ENCODE results near the gene BTBD1. TPM values are rescaled to one million over a fixed set of nuclear protein-coding genes. Genes with fewer than 3 reads are reported as not detected.

Gene BTBD1
- total RNA-seq (2021) (56.7 and 58.3 TPM in 2 replicates), Bru-seq, nascent RNA (percentile 90 among the genes with signal in this experiment), BruChase-seq, experiment 1, labeled RNA remaining after a 2-hour chase (percentile 83 among the genes with signal in this experiment), BruChase-seq, experiment 2, labeled RNA remaining after a 6-hour chase (percentile 90 among the genes with signal in this experiment)
- long read RNA-seq, transcript BTBD1-202 (7 exons, 1,467 nt) = minor isoform, 8 of 282 reads
- long read RNA-seq, transcript BTBD1-201 (8 exons, 3,297 nt) = major isoform, 250 of 282 reads
- long read RNA-seq, partial matches to known transcripts = 5 of 282 reads
- long read RNA-seq, other reads (novel, unspliced or antisense) = 19 of 282 reads

DNA sequence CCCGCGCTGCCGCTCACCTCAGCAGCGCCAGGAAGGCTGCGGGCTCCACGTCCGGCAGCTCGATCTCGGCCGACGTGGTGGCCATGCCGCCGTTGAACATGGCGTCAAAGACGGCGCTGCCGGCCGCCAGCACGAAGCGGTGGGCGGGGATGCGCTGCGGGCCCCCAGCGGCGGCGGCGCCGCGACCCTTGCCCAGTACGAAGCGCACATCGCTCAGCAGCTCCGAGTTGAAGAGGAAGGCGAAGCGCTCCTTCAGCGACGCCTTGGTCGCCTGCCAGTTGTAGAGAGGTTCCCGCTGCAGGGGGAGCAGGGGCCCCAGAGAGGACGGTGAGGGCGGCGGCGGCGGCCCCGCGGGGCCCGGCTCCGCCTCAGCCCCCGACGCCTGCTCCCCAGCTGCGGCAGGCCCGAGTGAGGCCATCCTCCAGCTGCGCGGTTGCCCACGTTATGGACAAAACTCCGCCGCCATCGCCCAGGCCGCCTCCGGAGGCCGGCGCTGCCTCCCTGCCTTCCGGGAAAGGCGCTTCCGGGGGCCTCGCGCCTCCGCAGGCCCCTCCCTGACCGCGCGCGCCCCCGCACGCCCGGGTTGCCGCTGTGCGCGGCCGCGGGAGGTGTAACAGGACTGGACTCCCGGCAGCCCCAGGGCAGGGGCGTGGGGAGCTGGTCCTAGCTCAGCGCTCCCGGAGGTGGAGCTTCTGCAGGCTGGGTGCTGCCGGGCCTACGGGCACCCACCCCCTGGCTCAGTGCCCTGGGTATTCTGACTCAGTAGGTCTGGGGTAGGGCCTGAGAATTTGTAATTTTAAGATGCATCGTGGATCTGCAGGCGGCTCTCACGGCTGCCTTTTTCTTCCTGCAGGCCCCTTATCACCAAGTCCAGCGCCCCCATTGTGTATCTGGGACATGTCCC is at the start of gene BTBD1:
TSS of gene BTBD1 (minus strand) at position 519 of the 904 bp plus-strand sequence. CDS start at position 418, 101 bp downstream.
- no TSS peak for BruUV-seq (replicated peaks)
- POLR2A ChIA-PET (ENCODE audit: low non-redundant PET) = interaction anchor here (0.7 kb wide), 1 partner anchor 11 kb away, joined by 6 read pairs; no protein-coding TSS in a partner anchor

DNA sequence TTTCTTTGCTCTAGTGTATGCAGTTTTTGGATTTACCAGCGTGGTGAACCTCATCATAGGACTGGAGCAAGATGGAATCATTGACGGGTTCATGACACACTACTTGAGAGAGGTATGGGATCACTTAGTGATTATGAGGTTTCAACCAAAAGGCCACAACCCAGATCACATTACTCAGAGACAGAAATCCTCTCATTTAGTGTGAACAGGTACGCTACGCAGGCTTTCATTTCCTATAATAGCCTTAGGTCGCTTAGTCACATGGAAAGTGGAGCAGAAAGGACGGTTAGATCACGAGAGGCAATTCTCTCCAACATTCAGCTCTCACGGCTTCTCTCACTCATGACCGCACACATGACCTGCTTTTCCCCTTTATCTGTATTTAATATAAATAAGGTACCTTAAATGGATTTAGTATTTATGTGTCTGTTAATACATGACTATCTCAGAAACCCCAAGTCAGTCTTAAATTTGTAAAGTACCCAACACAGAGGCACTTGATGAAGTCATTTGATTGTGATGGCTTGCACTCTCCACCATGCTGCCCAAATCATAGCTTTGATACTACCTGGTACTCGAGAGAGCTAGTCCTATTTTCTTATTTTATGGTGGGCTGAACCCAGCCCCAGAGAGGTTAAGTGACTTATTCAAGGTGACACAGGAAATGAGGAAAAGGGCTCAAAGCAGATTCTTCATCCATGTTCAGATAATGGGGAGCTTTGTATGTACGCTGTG is 48.9 kb upstream of the BTBD1 start:
- Histone ChIP-seq H3K4me1 (ENCODE audit: insufficient read depth, low read length, poor library complexity, severe bottlenecking) (no peaks in the 10 kb centered on the region), H3K27ac (ENCODE audit: low read depth, low read length, poor library complexity, severe bottlenecking) (no peak overlapping the region), H3K36me3 (ENCODE audit: insufficient read depth, low read length, poor library complexity, severe bottlenecking) (no peaks in the 10 kb centered on the region), H3K9me3 (ENCODE audit: low read depth, low read length, poor library complexity, severe bottlenecking) (no peaks in the 10 kb centered on the region), H3K27me3 (replicated peaks; ENCODE audit: insufficient read depth, low read depth, low read length, poor library complexity) (no peaks in the 10 kb centered on the region), H3K4me3 (ENCODE audit: low read depth, low read length, poor library complexity, severe bottlenecking) (no peak overlapping the region)
- TF ChIP-seq EZH2 (IDR thresholded peaks at IDR 0.05; ENCODE audit: borderline replicate concordance, low read depth, low read length, poor library complexity, severe bottlenecking) = no peak
- TF ChIP-seq, protein P1, sequence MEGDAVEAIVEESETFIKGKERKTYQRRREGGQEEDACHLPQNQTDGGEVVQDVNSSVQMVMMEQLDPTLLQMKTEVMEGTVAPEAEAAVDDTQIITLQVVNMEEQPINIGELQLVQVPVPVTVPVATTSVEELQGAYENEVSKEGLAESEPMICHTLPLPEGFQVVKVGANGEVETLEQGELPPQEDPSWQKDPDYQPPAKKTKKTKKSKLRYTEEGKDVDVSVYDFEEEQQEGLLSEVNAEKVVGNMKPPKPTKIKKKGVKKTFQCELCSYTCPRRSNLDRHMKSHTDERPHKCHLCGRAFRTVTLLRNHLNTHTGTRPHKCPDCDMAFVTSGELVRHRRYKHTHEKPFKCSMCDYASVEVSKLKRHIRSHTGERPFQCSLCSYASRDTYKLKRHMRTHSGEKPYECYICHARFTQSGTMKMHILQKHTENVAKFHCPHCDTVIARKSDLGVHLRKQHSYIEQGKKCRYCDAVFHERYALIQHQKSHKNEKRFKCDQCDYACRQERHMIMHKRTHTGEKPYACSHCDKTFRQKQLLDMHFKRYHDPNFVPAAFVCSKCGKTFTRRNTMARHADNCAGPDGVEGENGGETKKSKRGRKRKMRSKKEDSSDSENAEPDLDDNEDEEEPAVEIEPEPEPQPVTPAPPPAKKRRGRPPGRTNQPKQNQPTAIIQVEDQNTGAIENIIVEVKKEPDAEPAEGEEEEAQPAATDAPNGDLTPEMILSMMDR (conservative IDR thresholded peaks at IDR 0.05; ENCODE audit: low read depth, low read length) = no peak
- intact Hi-C loops (cut with micrococcal nuclease; ENCODE audit: unreplicated experiment) = no loop called here
- DNase-seq (ENCODE audit: low spot score) = no peak
- ChIA-PET POLR2A (ENCODE audit: low non-redundant PET) (no interaction called here), CTCF (no interaction called here)
- no TSS peak for BruUV-seq (replicated peaks)

More for the DNA sequence above, at the start of gene BTBD1:
- DNase-seq (ENCODE audit: low spot score) = peak; percentile 90
- Histone ChIP-seq H3K27ac (ENCODE audit: low read depth, low read length, poor library complexity, severe bottlenecking) (peak within 1 kb of the TSS; percentile 91), H3K9me3 (ENCODE audit: low read depth, low read length, poor library complexity, severe bottlenecking) (no peaks in the 10 kb centered on the region), H3K4me3 (ENCODE audit: low read depth, low read length, poor library complexity, severe bottlenecking) (peak within 1 kb of the TSS; percentile 95), H3K4me1 (ENCODE audit: insufficient read depth, low read length, poor library complexity, severe bottlenecking) (peaks cover 35% of the 10 kb centered on the region), H3K36me3 (ENCODE audit: insufficient read depth, low read length, poor library complexity, severe bottlenecking) (no peaks in the 10 kb centered on the region), H3K27me3 (replicated peaks; ENCODE audit: insufficient read depth, low read depth, low read length, poor library complexity) (no peaks in the 10 kb centered on the region)
- TF ChIP-seq, protein P1 (conservative IDR thresholded peaks at IDR 0.05; ENCODE audit: low read depth, low read length) = 0 out of 2 replicates have a peak, but pooled peaks have one; percentile 8
- no peak for TF ChIP-seq EZH2 (IDR thresholded peaks at IDR 0.05; ENCODE audit: borderline replicate concordance, low read depth, low read length, poor library complexity, severe bottlenecking)
- CTCF ChIA-PET = no interaction called here
- intact Hi-C loops (cut with micrococcal nuclease; ENCODE audit: unreplicated experiment) = no loop called here

GRCh38 chr15:83115410-83115809 is 48.4 kb upstream of the BTBD1 start:
- ChIA-PET CTCF (no interaction called here), POLR2A (ENCODE audit: low non-redundant PET) (no interaction called here)
- H3K36me3 ChIP-seq (ENCODE audit: insufficient read depth, low read length, poor library complexity, severe bottlenecking) = no peaks in the 10 kb centered on the region
- no TSS peak for BruUV-seq (replicated peaks)
- no peak for TF ChIP-seq EZH2 (IDR thresholded peaks at IDR 0.05; ENCODE audit: borderline replicate concordance, low read depth, low read length, poor library complexity, severe bottlenecking)
- TF ChIP-seq, protein P1 (conservative IDR thresholded peaks at IDR 0.05; ENCODE audit: low read depth, low read length) = no peak
- H3K27ac ChIP-seq (ENCODE audit: low read depth, low read length, poor library complexity, severe bottlenecking) = no peak overlapping the region
- DNase-seq (ENCODE audit: low spot score) = no peak
- no peak overlapping the region for H3K4me3 ChIP-seq (ENCODE audit: low read depth, low read length, poor library complexity, severe bottlenecking)
- intact Hi-C loops (cut with micrococcal nuclease; ENCODE audit: unreplicated experiment) = no loop called here
- no peaks in the 10 kb centered on the region for H3K9me3 ChIP-seq (ENCODE audit: low read depth, low read length, poor library complexity, severe bottlenecking)
- no peaks in the 10 kb centered on the region for H3K4me1 ChIP-seq (ENCODE audit: insufficient read depth, low read length, poor library complexity, severe bottlenecking)
- no peaks in the 10 kb centered on the region for H3K27me3 ChIP-seq (replicated peaks; ENCODE audit: insufficient read depth, low read depth, low read length, poor library complexity)

Measured in A673 (cell line).